PC-9 (cell line): ENCODE data around the gene SLC35E3.

ENCODE experiments used
- CTCF ChIP-seq: fragments of 200-600 bp; sonication (generic); conservative IDR thresholded peaks from 2 replicates; pipeline ENCODE4 v1.6.1; 2017; ENCODE audit warnings: mixed run types, antibody characterized with exemption, mild to moderate bottlenecking, moderate library complexity
- EZH2 ChIP-seq: fragments of 200-600 bp; sonication (generic); IDR thresholded peaks from 2 replicates; pipeline ENCODE4 v1.8.0; 2017; ENCODE audit warnings: antibody characterized with exemption, low read depth

- TF ChIP-seq CTCF = no peak
- TF ChIP-seq EZH2 = no peak
These were observed 44.3 kb downstream of the SLC35E3 start for GRCh38 chr12:68790081-68790951.
